ENCODE results near the gene OR6X1.

DNA sequence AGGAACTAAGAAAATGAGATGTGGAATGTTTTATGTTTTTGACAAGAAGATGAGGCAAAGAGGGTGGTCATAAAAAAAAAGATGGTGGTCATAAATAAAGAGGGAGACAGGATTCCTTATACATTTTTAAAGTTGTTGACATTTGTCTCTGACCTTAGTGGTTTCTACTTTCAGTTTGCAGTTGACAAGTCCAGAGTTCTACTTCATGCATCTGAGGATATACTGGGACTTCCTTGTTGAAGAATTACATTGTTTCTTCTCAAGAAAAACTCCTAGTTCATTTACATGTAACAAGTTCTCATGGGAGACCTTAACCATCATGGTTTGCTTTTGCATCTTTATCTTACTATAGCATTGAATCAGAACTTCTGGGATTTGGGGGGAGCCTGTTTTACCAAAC is 1.2 kb downstream of the OR6X1 start:
- TF ChIP-seq POLR2A (IDR thresholded peaks at IDR 0.05; ENCODE audit: low read length) = no peak
- no peak for TF ChIP-seq GATA1 (IDR thresholded peaks at IDR 0.05; ENCODE audit: low read depth, low read length)
